ENCODE measurements around the gene SCUBE3.

The SCUBE3 gene

DNA sequence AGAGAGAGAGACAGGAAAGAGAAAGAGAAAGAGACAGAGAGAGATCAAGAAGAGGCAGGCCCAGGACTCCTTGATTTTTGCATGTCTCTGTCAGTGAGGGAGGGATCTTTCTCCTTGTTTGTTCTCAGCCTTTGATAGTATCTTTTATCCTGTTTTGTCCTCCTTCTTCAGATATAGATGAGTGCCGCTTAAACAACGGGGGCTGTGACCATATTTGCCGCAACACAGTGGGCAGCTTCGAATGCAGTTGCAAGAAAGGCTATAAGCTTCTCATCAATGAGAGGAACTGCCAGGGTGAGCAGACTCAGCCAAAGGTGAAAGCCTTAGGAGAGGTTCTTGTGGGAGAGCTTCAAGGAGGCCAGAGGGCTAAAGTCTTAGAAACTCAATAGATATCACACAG is 25.8 kb downstream of the SCUBE3 start:
- DNase-seq (ENCODE audit: low read depth, low spot score) = no peak

DNA sequence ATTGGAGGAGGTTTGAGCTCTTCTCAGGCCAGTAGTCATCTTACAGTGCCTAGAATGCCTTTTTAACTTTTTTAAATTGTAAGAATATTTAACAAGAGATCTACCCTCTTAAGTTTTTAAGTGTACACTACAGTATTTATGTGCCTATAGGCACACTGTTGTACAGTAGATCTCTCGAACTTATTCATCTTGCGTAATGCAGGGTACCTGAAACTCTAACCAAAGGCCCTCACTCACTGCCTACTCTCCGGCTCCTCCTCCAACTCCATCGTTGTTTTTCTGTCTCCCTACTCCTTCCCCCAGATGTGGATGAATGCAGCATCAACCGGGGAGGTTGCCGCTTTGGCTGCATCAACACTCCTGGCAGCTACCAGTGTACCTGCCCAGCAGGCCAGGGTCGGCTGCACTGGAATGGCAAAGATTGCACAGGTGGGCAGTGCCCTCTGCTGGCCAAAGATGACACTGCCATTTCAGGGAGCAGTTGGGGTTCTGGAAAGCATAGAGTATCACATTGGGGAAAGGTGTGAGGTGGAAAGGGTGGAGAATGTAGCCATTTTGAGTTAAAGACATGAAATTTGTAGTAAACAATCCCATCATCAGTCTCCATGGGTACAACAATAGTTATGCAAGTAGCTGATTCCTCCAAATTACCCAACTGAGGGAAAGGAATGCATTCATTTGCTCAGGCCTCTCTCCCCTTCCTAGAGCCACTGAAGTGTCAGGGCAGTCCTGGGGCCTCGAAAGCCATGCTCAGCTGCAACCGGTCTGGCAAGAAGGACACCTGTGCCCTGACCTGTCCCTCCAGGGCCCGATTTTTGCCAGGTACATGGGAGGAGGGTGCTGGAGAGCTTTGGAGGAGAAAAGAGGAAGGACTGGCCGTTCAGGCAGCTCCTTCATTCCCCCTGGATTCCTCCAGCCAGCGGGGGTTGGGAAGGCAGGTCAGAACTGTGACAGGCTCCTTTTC is 27.4 kb downstream of the SCUBE3 start:
- DNase-seq (ENCODE audit: low read depth, low spot score) = no peak

DNA sequence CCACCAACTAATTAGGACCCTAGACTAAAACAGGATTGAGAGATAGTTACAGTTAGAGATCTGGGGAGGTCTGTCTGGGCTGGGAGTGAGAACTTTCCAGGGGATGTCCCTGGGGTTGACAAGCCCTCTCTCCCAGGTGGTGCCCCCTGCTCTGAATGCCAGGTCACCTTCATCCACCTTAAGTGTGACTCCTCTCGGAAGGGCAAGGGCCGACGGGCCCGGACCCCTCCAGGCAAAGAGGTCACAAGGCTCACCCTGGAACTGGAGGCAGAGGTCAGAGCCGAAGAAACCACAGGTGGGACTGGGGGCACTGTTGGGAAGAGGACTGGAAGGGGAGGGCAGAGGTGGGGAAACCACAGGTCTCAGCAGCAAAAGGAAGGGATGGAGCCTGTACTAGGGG is 28.7 kb downstream of the SCUBE3 start:
- no peak for DNase-seq (ENCODE audit: low read depth, low spot score)

DNA sequence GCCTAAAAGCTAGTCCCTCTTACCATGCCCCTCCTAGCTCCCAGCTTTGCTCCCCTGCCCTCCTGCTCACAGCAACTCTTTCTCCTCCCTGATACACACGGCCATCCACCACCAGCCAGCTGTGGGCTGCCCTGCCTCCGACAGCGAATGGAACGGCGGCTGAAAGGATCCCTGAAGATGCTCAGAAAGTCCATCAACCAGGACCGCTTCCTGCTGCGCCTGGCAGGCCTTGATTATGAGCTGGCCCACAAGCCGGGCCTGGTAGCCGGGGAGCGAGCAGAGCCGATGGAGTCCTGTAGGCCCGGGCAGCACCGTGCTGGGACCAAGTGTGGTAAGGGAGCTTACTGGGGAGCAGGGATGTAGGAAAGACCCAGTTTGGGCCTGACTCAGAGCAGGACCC is 29.1 kb downstream of the SCUBE3 start:
- DNase-seq (ENCODE audit: low read depth, low spot score) = no peak

DNA sequence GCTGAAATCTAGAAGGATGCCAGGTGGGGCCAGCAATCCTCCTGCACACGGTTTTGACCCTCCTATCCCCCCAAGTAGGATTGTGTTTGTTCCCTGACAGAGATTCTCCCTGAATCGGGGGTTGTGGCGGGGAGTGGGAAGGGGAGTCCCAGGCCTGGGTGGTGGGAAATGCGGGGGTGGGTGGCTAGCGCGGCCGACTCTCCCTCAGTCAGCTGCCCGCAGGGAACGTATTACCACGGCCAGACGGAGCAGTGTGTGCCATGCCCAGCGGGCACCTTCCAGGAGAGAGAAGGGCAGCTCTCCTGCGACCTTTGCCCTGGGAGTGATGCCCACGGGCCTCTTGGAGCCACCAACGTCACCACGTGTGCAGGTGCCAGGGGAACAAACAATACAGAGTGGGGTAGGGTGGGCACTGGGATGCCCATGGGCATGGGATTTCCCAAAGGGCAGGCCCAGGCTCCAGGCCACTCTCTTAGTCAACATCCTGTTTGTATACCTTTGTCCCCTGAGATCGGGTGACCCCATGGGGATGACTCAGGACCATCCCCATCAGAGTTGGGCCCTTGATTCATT is 29.7 kb downstream of the SCUBE3 start:
- DNase-seq (ENCODE audit: low read depth, low spot score) = no peak

DNA sequence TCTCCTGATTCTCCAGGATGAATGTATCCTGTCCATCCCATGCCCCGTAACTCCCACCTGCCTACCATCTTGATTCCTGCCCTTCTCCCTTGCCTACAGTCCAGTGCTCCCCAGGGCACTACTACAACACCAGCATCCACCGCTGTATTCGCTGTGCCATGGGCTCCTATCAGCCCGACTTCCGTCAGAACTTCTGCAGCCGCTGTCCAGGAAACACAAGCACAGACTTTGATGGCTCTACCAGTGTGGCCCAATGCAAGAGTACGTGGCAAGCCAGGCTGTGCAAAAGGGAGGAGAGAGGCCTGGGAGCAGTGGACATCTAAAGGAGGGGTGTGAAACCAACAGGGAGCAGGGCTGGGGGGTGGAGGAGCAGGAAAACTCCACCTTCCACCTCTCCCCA is 30.8 kb downstream of the SCUBE3 start:
- DNase-seq (ENCODE audit: low read depth, low spot score) = no peak

DNA sequence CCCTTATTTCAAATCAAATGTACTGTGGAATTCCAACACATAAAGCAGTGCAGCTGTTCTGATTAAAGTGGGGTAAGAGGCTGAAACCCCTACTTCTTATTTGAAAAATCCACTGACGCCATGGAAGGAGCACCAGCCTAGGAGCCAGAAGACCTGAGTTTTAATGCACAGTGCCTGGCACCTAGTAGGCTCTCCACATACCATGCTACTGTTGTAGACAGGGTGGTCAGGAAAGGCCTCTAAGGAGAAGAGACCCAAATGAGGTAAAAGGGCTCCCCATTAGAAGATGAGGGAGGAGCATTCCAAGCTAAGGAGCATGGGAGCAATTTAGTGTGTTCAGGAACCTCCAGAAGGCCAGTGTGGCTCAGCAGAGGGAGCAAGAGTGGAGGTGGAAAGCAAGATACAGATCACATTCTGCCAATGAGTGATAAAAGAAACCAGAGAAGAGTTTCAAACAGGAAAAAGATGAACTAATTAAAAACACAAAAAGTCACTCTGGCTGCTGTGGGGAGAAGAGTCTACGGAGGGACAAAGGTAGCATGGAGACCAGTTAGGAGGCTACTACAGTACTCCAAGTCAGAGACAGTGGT is 34.0 kb downstream of the SCUBE3 start:
- no peak for DNase-seq (ENCODE audit: low read depth, low spot score)

DNA sequence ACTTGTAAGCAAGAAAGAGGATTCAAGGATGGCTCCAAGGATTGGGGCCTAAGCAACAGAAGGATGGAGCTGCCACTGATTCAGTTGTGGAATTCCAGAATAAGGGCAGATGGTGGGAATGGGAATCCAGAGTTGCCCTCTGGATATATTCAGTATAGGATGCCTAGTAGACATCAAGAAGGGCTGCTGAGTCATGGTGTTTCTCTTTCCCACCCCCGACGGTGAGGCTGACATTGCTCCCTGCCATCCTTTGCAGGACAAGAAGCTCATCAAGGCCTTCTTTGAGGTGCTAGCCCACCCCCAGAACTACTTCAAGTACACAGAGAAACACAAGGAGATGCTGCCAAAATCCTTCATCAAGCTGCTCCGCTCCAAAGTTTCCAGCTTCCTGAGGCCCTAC is 34.5 kb downstream of the SCUBE3 start:
- no peak for DNase-seq (ENCODE audit: low read depth, low spot score)

DNA sequence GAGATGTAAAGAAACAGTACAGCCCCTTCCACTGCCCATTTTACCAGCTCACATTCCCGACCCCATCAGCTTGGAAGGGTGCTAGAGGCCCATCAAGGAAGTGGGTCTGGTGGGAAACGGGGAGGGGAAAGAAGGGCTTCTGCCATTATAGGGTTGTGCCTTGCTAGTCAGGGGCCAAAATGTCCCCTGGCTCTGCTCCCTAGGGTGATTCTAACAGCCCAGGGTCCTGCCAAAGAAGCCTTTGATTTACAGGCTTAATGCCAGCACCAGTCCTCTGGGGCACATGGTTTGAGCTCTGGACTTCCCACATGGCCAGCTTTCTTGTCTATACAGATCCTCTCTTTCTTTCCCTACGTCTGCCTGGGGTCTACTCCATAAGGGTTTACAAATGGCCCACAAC is 35.2 kb downstream of the SCUBE3 start:
- DNase-seq (ENCODE audit: low read depth, low spot score) = no peak

DNA sequence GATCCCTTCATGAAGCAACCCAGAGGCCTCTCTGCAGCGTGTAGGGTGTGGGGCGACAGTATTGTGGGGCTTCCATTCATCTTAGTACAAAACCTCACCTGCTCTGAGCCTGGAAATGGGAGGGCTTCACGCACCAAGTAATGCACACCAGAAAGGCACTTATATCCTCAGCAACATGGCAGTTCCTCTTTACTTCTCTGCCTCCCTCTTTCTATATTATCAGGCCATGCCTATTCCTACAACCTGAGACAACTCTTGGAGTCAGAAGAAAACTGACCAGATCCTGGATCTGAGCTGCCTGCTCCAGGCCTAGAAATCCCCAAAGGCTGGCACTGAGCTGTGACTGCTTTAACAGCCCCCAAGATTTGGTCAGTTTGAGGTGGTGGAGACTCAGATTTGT is 38.2 kb downstream of the SCUBE3 start:
- no peak for DNase-seq (ENCODE audit: low read depth, low spot score)

DNA sequence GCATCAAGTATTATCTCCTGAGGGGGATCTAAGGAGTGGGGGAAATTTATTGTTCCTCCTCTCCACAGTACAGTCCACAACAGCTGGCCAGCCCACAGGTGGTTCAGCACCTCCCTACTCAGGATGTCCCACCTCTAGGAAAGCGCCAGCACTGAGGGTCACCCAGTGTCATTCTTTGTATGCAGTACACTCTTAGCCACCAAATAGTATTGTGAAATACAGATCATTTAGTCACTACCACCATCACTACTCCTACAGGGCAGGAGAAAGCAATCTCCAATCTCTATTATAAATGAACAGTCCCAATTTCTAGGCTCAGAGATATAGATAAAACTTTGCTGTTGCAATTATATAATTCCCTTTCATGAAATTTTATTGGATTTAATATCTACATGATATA is 39.5 kb downstream of the SCUBE3 start:
- no peak for DNase-seq (ENCODE audit: low read depth, low spot score)

DNA sequence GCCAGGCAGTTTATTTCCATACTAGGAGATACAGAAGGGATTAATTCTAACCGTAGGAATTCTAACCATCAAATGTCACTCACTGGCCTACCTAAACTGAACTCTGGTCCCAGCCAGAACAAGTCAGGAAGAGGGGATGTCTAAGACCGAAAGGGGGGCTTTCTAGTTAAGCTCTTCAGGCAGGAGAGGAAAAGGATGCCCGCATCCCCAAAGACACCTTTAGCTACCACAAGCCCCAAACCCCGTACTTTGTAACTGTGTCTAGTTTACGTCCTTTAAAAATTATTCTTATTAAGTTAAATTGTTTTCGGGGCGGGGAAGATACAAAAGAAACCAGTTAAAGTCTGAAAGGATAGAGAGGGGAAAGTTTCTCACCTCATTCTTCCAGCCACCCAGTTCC is 44.6 kb downstream of the SCUBE3 start:
- no peak for DNase-seq (ENCODE audit: low read depth, low spot score)

DNA sequence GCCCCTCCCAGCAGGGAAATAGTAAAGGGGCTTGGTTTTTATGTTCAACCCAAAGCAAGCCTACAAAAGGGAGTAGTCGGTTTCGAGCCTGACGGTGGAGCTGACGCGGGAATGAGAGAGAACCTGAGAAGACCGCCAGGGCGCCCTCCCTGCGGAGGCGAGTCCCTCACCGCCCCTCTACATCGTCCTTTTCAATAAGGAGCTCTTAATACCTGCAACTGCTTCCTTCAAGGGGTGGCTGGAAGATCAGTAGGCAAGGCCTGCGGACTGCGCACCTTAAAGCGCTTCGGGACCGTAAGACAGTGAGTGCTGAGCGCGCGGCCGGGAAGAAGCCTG is 45.1 kb downstream of the SCUBE3 start:
- DNase-seq (ENCODE audit: low read depth, low spot score) = no peak

DNA sequence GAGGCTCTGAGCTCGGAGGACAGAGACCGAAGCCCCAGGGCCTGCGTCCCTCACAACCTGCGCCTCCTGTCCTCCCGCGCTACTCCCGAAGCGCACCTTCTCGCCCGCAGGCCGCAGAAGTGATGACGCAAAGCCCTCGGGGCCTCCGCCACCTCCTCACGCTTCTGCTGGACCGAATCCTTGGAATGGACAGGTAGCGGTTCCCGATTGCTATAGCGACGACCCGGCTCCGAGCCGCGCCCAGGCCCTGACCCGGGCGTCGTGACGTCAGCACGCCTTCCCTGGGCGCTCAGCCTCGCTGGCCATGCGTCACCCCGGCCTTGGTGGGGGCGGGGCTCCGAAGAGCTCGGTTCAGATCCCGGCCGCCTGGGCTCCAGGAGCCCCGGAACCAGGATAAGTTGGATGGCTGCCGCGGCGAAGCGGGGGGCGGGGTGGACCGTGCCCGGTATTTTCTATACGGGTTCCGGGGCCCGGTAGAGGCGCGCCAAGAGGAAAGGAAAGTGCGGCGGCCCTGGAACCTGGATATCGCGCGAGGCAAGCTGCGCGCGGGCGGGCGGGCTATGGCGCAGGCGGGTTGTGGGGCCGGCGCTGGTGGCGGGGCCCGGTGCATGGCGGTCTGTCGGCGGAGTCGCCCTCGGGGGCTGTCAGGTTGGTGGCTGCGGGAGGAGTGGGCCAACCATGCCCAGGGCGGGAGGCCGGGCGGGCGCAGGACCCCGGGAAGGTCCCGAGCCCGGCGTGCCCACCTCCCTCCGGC is 45.6 kb downstream of the SCUBE3 start, which contains the start of gene ZNF76:
ZNF76 (plus strand) TSS at position 542 of the 754 bp plus-strand sequence. CDS start 21,417 bp downstream, outside the sequence.
- DNase-seq (ENCODE audit: low read depth, low spot score) = peak; percentile 85

DNA sequence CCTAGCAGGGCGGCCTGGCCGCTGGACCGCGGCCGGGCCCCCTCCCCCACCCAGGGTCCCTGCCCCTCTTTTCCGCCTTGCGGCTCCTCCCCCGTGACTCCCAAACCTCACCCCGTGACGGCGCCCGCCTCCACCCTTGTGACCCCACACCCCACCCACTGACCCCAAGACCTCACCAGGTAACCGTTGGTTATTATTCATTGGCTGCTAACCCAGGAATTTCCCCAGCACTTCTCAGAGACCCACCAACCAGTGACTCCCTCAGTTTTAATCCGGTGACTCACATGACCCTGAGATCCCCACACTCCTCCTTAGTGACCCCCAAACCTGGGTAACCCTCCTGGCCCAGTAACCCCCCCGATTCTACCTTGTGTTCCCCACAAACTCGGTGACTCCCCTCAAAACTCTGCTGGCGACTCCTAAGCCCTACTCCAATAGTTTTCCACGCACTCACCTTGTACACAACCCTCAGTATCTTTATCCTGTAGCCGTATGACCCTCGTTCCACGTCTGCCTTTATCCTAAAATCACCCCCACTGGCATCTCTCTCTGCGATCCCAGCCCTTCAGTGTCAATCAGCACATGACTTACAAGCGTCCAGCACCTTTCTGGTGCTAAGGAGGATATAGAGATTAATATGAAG is 46.3 kb downstream of the SCUBE3 start:
- no peak for DNase-seq (ENCODE audit: low read depth, low spot score)

DNA sequence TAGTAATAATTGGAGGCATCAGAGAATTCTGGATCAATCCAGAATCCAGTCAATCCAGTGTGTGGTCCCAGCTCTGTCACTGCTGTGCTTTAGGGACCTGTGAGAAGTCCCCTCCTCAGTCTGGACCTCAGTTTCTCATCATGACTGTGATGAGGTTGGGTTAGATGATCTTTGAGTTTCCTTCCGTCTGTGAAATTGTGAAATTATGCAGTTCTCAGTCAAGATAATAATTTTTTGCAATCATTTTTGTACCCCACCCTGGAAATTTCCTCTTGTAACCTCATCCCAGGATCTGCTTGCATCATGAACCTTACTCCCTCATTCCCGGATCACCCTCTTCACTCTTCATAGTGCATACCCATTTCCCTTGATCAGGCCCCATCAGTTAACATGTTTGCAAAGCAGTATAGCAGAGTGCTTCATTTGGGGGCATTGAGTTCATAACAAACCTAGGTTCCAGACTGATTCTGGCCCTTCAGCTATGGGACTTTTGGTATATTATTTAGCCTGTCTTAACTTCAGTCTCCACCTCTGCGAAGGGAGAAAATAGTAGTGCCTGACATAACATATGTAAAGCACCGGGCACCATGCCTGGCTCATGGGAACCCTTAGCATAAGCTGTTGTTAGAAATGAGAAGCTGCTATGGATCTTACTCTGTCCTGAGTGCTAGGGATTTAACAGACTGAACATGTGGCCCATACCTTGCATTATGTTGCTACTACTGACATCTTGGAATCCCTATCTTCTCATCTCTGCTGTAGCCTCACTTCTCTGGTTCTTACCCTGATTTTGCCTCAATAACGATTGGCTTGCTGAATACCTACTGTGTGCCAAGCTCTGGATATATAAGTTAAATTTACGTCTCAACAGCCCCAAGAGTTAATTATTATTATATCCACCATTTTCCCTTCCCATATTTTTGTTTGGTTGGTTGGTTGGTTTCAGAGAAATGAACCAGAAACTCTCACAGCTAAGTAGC is 47.1 kb downstream of the SCUBE3 start:
- no peak for DNase-seq (ENCODE audit: low read depth, low spot score)

DNA sequence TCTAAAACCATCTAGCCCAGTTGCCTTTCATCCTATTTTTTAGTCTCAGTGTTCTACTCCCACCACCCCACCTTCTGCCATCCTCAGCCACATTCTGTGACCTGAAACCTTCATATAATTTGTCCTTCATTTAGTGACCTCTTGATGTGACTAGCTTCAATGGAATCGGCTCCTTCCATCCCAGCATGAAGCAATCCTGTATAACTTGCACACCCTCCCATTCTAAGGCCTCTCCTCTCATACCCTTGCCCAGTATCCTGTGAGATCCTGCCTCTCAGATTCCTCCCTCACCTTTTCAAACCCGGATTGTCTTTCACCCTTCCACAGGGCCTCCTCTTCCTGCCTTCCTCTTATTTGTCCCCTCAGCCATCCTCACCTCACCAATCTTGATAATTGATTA is 48.8 kb downstream of the SCUBE3 start:
- no peak for DNase-seq (ENCODE audit: low read depth, low spot score)

DNA sequence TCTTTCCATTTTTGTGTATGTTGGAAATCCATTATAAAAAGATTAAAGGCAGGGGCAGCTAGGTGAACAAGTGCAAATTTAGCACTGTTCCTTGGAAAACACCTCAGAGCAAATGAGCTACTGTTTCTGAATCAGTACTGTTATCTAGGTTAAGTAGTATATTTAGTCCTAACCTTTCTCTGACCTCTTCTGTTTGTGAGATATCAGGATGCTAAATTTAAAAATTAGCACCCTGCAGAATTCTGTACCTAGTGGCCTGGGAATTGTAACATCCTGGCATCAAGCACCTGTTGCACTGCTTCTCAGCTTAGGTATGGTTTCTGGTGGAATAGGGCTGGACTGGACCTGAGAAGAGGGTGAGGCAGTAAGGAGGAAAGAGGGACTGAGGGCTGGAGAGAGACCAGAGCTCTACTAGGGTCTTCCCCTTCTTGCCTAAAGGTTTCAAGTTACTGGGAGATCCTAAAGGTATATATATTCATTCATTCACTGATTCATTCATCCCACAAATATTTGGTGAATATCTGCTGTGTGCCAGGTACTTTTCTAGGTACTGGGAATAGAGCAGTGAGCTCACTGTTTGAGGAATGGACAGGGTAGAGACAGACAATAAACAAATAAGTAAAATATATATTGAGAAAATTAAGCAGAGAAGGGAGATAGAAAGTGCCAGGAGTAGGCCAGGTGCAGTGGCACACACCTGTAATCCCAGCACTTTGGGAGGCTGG is 51.0 kb downstream of the SCUBE3 start:
- DNase-seq (ENCODE audit: low read depth, low spot score) = no peak

DNA sequence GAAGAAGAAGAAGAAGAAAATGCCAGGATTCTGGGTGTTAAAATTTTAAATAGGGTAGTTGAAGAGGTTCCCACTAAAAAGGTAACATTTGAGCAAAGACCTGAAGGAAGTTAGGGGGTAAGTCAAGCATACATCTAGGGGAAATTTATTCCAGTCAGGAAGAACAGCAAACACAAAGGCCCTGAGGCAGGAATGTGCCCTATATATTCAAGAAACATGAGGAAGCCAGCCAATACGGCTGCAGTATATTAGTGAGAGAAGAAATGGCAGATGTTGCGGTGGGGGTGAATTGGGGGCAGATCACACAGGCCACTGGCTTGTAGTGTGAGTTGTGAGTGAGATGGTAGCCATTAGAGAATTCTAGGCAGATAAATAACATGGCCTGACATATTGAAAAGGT is 51.8 kb downstream of the SCUBE3 start:
- DNase-seq (ENCODE audit: low read depth, low spot score) = no peak

DNA sequence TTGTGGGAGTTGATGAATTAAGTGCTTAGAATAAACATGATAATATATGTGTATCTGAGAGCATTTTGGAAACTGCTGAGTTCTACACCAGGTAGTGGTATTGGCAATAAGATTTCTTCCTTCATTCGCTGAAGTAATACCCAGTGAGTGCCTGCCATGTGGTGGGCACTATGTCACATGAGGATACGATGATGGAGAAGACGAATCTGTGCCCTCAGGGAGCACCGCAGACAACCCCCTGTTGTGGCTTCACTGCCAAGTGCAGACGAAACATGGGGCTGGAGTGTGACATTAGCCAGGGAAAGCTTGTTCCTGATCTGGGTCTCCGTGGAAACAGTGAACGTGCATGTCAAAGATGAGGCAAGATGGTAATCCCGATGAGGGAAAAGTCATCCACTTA is 53.7 kb downstream of the SCUBE3 start:
- no peak for DNase-seq (ENCODE audit: low read depth, low spot score)

All from brain pericyte (primary cell).